Heart left ventricle (tissue), 13 donors: ENCODE results near the gene TEKTIP1.

Source experiments
- CTCF ChIP-seq, 12 donors: fragments of 200-600 bp; sonication (generic) in 4 of 12; IDR thresholded peaks; one replicate each; pipeline versions ENCODE4 v1.5.0 to v1.8.0; 2018 to 2022; ENCODE audit warnings: antibody characterized with exemption in 12 of 12, mild to moderate bottlenecking in 5 of 12
- POLR2A ChIP-seq, 2 donors: fragments of 450-650 bp; IDR thresholded peaks; one replicate each; pipeline ENCODE4 v1.6.1; 2017; ENCODE audit warnings: antibody characterized with exemption in 2 of 2, mild to moderate bottlenecking in 2 of 2, moderate library complexity in 2 of 2
- donor health status: ischemic (EF 13 %, LVEDD 7.1; RV severe dilation, severe dysfunction).
- donor health status: DM: no; HTN: yes; CAD: no.
- donor health status: DM: no; HTN: no; CAD: no.
- donor health status: ischemic (EF 25% LVEDD 6.9; RV normal size, moderate dysfunction).
- donor health status: ischemic (EF 25% LVEDD 5.7; RV mildly dilated, moderate dysfunction).
- donor health status: ischemic (EF 35%, LVEDD 5.7; RV mildly dilated, moderate dysfunction).
- donor health status: nonischemic (EF 11% LVEDD 7.7; RV severe dilation, severe dysfunction).
- donor health status: DM: yes; HTN: yes; CAD: no.
- donor health status: PGD.
- donor health status: ischemic (EF 29% LVEDD 5.4; RV normal size, mild dysfunction).
- donor health status: nonischemic (EF 23%, LVEDD 6.1; RV moderate dilation, normal function).

- TF ChIP-seq CTCF (IDR thresholded peaks at IDR 0.05), result no peak
- TF ChIP-seq POLR2A (IDR thresholded peaks at IDR 0.05), result no peak
These were observed 35.1 kb downstream of the TEKTIP1 start for GRCh38 chr19:3573858-3574637.
